Measurements from ENCODE around the gene P2RX6.

DNA sequence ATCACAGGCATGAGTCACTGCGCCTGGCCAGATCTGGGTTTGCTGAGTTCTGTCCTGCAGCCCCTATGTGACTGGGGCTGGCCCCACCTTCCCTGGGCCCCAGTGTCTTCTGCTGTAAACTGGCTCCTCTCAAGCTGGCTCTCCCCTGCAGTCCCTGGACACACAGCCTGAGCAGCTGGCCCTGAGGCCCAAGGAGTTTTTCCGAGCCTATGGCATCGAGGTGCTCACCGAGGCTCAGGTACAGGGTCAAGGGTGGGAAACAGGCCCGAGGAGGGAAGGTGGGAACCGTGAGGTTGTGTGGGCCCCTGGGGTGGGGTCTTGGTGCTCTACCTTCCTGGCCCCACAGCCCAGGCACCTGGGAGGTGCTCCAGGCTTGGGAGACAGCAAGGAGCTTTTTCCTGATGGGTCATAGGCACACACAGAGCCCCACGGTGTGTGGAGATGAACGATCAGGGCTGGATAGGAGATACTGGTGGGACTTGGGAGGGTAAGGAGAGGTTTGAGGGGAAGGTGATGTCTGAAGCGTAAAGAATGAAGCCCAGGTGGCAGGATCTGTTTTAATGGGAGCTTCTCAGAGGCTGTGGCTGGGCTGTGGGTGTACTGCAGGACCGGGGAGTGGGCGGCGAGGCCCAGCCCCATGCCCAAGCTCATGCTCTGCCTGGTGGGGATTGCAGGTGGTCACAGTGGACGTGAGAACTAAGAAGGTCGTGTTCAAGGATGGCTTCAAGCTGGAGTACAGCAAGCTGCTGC, 39.2 kb upstream of the P2RX6 start:
- TF ChIP-seq, protein P1, sequence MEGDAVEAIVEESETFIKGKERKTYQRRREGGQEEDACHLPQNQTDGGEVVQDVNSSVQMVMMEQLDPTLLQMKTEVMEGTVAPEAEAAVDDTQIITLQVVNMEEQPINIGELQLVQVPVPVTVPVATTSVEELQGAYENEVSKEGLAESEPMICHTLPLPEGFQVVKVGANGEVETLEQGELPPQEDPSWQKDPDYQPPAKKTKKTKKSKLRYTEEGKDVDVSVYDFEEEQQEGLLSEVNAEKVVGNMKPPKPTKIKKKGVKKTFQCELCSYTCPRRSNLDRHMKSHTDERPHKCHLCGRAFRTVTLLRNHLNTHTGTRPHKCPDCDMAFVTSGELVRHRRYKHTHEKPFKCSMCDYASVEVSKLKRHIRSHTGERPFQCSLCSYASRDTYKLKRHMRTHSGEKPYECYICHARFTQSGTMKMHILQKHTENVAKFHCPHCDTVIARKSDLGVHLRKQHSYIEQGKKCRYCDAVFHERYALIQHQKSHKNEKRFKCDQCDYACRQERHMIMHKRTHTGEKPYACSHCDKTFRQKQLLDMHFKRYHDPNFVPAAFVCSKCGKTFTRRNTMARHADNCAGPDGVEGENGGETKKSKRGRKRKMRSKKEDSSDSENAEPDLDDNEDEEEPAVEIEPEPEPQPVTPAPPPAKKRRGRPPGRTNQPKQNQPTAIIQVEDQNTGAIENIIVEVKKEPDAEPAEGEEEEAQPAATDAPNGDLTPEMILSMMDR (IDR thresholded peaks at IDR 0.05): no peak
- TF ChIP-seq EZH2phosphoT487 (IDR thresholded peaks at IDR 0.05; ENCODE audit: borderline replicate concordance, low read depth) (no peak), ELF1 (IDR thresholded peaks at IDR 0.05) (no peak)

Data from SK-N-SH (cell line).